OCI-LY7 (cell line): ENCODE results near the gene PEMT.

Source experiments
- EZH2phosphoT487 ChIP-seq: fragments of 200-600 bp; sonication (generic); IDR thresholded peaks from 2 replicates; pipeline ENCODE4 v1.6.1; 2018; ENCODE audit warnings: low read depth, borderline replicate concordance, mild to moderate bottlenecking, mixed run types, antibody characterized with exemption, low read length, moderate library complexity, mixed read lengths
- TF ChIP-seq, protein P1 (sequence below): fragments of 200-600 bp; sonication (generic); conservative IDR thresholded peaks from 2 replicates; pipeline ENCODE4 v1.5.1; 2014; ENCODE audit warnings: mild to moderate bottlenecking, antibody characterized with exemption, low read length, moderate library complexity, mixed read lengths

GRCh38 chr17:17545984-17546383, 45.5 kb downstream of the PEMT start:
- TF ChIP-seq, protein P1, sequence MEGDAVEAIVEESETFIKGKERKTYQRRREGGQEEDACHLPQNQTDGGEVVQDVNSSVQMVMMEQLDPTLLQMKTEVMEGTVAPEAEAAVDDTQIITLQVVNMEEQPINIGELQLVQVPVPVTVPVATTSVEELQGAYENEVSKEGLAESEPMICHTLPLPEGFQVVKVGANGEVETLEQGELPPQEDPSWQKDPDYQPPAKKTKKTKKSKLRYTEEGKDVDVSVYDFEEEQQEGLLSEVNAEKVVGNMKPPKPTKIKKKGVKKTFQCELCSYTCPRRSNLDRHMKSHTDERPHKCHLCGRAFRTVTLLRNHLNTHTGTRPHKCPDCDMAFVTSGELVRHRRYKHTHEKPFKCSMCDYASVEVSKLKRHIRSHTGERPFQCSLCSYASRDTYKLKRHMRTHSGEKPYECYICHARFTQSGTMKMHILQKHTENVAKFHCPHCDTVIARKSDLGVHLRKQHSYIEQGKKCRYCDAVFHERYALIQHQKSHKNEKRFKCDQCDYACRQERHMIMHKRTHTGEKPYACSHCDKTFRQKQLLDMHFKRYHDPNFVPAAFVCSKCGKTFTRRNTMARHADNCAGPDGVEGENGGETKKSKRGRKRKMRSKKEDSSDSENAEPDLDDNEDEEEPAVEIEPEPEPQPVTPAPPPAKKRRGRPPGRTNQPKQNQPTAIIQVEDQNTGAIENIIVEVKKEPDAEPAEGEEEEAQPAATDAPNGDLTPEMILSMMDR: no peak
- no peak for TF ChIP-seq EZH2phosphoT487
